Chondrocyte (in vitro differentiated cells): ENCODE measurements around the gene WDR73. TPM values are rescaled to one million over a fixed set of nuclear protein-coding genes. Genes with fewer than 3 reads are reported as not detected.

ENCODE experiments used
- DNase-seq: peaks from one replicate; pipeline ENCODE4 v3.0.0; 2021; ENCODE audit warnings: mixed read lengths, low spot score
- H3K27ac Mint-ChIP-seq: one replicate; pipeline ENCODE4 v1.8.0; 2021; ENCODE audit warnings: mild to moderate bottlenecking, moderate library complexity, mixed read lengths; ENCODE audit not compliant: unreplicated experiment
- H3K27me3 Mint-ChIP-seq: 2 replicates; pipeline ENCODE4 v1.8.0; 2021; ENCODE audit warnings: low read depth, mixed read lengths
- H3K36me3 Mint-ChIP-seq: 2 replicates; pipeline ENCODE4 v1.8.0; 2021; ENCODE audit warnings: low read depth, mixed read lengths
- H3K4me1 Mint-ChIP-seq: 2 replicates; pipeline ENCODE4 v1.8.0; 2021; ENCODE audit warnings: low read depth, mild to moderate bottlenecking, mixed read lengths
- H3K4me3 Mint-ChIP-seq: one replicate; pipeline ENCODE4 v1.8.0; 2021; ENCODE audit warnings: mild to moderate bottlenecking, moderate library complexity, mixed read lengths; ENCODE audit not compliant: unreplicated experiment
- H3K9me3 Mint-ChIP-seq: 2 replicates; pipeline ENCODE4 v1.8.0; 2021; ENCODE audit warnings: low read depth, mixed read lengths
- CTCF ChIP-seq: fragments of 200-600 bp; sonication (generic); IDR thresholded peaks from 2 replicates; pipeline ENCODE4 v1.5.0; 2021; ENCODE audit warnings: antibody characterized with exemption, mild to moderate bottlenecking, moderate library complexity
- total RNA-seq: library from RNA; stranded (reverse); gene quantifications from 3 replicates; pipeline ENCODE4 v1.2.1, GENCODE V29; 2021

Gene WDR73
- total RNA-seq, 1 donor from 2014 or later = 17.0 TPM

- H3K27me3 Mint-ChIP-seq = no peaks in the 10 kb centered on the region
- no peak overlapping the region for H3K27ac Mint-ChIP-seq
- H3K36me3 Mint-ChIP-seq = peaks cover 1% of the 10 kb centered on the region
- no peak for TF ChIP-seq CTCF
- H3K4me3 Mint-ChIP-seq = peak overlapping the region; percentile 67
- peaks cover 32% of the 10 kb centered on the region for H3K4me1 Mint-ChIP-seq
- no peak for DNase-seq
- H3K9me3 Mint-ChIP-seq = no peaks in the 10 kb centered on the region
Observed at GRCh38 chr15:84657748-84658079, 3.6 kb upstream of the WDR73 start.

- no peak for DNase-seq
- Mint-ChIP-seq H3K9me3 (no peaks in the 10 kb centered on the region), H3K4me1 (peaks cover 37% of the 10 kb centered on the region), H3K27me3 (no peaks in the 10 kb centered on the region), H3K36me3 (peaks cover 4% of the 10 kb centered on the region), H3K27ac (no peak overlapping the region), H3K4me3 (peak overlapping the region; percentile 67)
- TF ChIP-seq CTCF = no peak
Observed at GRCh38 chr15:84656972-84657371, 2.9 kb upstream of the WDR73 start.

- no peak for DNase-seq
- Mint-ChIP-seq H3K4me1 (peaks cover 43% of the 10 kb centered on the region), H3K27ac (peak overlapping the region; percentile 98), H3K4me3 (peak overlapping the region; percentile 95), H3K27me3 (no peaks in the 10 kb centered on the region), H3K36me3 (peaks cover 7% of the 10 kb centered on the region), H3K9me3 (no peaks in the 10 kb centered on the region)
- TF ChIP-seq CTCF = peak; percentile 90
Observed at GRCh38 chr15:84654689-84655453, 788 bp upstream of the WDR73 start.

GRCh38 chr15:84653584-84653909 is 536 bp downstream of the WDR73 start:
- peak overlapping the region; percentile 95 for H3K4me3 Mint-ChIP-seq
- no peak for TF ChIP-seq CTCF
- no peak for DNase-seq
- peak overlapping the region; percentile 98 for H3K27ac Mint-ChIP-seq
- H3K27me3 Mint-ChIP-seq = no peaks in the 10 kb centered on the region
- peaks cover 13% of the 10 kb centered on the region for H3K36me3 Mint-ChIP-seq
- H3K9me3 Mint-ChIP-seq = no peaks in the 10 kb centered on the region
- peaks cover 46% of the 10 kb centered on the region for H3K4me1 Mint-ChIP-seq

GRCh38 chr15:84649706-84650105 is 4.4 kb downstream of the WDR73 start:
- no peak overlapping the region for H3K4me3 Mint-ChIP-seq

More at GRCh38 chr15:84649706-84650105, 4.4 kb downstream of the WDR73 start:
- no peak for DNase-seq
- no peak overlapping the region for H3K27ac Mint-ChIP-seq
- no peak for TF ChIP-seq CTCF
- H3K27me3 Mint-ChIP-seq = no peaks in the 10 kb centered on the region
- peaks cover 31% of the 10 kb centered on the region for H3K36me3 Mint-ChIP-seq
- no peaks in the 10 kb centered on the region for H3K9me3 Mint-ChIP-seq
- H3K4me1 Mint-ChIP-seq = peaks cover 28% of the 10 kb centered on the region
